GM21529 (cell line): ENCODE data around the gene GCN1.
A peak's percentile ranks its signal among the peaks of the same experiment; 100 is the strongest.

Experiments
- ATAC-seq: cut with Tn5 transposase; IDR thresholded peaks from one replicate; pipeline ENCODE4 v1.9.1; 2021; ENCODE audit not compliant: unreplicated experiment

GCN1 gene

GRCh38 chr12:120118321-120119061 is 76.0 kb downstream of the GCN1 start:
- ATAC-seq, result no peak

- ATAC-seq, result no peak
These were observed 76.6 kb downstream of the GCN1 start for GRCh38 chr12:120117961-120118320.

- ATAC-seq, result peak; percentile 38
These were observed 77.5 kb downstream of the GCN1 start for GRCh38 chr12:120116792-120117651.

DNA sequence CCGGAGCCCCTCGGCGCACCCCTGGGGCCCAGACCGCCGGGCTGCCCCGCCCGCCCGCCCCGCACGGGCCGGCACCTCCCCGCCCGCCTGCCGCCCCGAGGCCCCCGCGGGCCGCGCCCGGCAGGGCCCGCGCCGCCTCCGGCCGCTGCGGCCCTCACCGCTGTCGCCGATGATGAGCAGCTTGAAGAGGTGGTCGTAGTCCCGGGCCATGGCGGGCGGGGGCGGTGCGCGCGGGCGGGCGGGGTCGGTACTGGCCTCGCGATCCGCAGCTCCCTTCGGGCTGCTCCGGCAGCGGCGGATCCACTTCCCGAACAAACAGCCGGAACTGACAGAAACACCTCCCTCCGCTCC is 78.1 kb downstream of the GCN1 start, which contains the start of gene RAB35:
RAB35 (minus strand) TSS at position 313 of the 351 bp plus-strand sequence; CDS start at position 210, 103 bp downstream.
- no peak for ATAC-seq

- peak; percentile 4 for ATAC-seq
These were observed 78.6 kb downstream of the GCN1 start for GRCh38 chr12:120115692-120116440.

DNA sequence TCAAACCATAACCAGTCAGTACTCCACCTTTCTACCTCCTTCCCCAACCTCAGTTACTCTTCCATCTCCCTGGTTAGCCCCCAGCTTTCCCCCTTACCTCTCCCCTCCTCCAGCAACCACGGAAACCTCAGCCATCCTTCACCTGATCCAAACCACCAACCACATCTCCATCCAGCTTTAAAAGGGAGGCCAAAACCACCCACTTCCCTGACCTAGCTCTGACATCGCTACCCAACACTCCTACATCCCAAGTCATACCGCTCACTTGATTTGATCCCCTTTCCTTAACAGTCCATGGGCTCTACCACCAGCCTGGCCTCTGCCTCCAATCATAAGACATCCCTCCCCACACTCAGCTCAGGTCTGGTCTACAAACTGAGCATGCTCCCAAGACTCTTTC is 79.4 kb downstream of the GCN1 start:
- no peak for ATAC-seq

DNA sequence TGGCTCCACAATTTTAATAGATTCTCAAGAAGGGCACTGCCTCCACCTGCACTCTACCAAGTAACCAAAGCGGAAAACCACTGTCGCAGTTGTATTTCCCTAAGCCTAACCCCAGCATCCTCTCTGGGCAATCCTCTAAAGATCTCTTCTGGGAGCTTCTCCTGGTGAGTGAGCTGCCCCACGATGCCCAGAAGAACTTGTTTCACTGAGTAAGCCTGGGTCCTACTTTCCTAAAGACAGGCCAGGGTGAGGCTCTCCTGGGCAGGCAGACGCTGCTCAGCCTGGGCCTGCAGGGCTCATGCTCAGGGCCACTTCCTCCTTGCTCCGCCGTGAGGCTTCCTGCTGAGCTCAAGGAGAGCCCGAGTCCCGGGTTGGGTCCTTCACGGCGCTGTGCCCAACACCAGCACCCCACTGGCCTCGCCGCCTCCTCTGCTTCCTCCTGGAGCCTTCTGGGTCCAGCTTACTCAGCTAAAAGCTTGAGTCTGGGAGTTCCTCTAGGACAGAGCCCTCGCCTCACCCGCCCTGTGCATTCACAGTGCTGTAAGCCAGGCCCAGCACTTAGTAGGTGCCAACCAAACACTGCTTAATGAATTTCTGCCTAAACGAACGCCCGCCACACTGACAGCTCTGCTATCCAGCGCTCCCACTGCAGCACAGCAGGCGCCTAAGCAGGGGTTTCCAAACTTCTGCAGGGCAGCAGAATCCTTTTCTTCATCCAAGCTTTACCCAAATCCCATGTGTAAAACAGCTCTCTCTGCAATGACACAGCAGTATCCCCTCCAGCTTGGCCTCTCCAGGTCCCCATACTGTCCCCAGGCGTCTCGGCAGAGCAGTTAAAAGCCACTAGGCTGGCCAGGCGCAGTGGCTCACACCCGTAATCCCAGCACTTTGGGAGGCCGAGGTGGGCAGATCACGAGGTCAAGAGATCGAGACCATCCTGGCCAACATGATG is 83.7 kb downstream of the GCN1 start:
- peak; percentile 74 for ATAC-seq

DNA sequence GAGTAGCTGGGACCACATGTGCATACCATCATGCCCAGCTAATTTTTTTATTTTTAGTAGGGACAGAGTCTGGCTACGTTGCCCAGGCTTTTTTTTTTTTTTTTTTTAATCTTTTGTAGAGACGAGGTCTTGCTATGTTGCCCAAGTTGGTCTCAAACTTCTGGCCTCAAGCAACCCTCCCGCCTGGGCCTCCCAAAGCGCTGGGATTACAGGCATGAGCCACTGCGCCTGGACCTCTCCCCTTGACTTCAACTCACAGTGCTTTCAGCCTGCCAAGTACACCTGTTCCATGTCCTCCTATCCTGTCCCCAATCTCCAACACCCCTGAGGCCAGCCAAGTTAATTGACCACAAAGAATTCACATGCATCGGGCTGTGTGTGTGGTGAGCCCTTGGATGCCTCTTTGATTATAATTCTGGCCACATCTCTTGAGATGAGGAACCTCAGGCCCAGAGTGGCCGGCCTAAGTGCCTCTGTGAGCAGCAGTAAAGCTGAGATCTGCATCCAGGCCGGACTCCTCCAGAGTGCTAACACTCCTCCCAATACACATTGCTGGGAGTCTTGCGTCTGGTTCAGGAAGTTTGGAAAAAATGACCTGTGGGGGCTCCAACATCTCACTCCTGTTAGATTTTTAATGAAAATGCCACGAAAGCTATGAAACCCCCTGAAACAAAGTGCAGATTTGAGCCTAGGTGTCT is 84.8 kb downstream of the GCN1 start:
- ATAC-seq, result no peak

DNA sequence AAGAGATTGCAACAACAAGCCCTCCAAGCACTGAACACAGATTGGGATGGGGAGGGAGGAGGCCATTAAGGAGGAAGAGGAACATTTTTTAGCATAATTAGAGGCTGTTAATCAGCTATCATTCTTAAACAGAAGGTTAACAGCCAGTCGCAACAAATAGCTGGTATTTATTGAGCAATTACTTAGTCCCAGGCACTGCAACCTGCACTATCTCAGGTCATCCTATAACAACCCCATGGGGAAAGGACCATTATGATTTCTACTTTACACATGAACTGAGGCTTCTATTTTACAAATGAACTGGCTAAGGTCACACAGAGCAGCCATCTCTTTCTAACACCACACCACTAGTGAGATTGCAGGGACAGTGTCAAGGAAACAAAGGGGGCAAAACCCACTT is 88.4 kb downstream of the GCN1 start:
- ATAC-seq, result no peak

DNA sequence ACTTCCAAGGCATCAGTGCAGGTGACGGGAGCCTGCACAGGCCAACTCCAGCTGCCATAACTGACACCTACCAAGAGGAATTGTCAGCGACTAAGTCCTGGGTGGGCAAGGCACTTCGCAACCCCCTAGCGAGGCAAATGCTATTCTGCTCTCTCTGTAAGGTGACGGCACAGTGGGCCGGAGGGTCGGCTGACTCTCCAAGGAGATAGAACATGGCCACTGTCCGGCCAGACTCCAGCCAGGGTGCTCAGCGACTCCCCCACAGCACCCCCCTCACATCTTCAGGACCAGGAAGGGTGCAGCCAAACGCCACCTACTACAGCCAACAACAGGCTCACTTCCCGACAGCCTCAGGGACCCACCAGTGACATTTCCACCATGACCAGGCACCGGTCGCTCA is 91.1 kb downstream of the GCN1 start:
- ATAC-seq, result no peak

DNA sequence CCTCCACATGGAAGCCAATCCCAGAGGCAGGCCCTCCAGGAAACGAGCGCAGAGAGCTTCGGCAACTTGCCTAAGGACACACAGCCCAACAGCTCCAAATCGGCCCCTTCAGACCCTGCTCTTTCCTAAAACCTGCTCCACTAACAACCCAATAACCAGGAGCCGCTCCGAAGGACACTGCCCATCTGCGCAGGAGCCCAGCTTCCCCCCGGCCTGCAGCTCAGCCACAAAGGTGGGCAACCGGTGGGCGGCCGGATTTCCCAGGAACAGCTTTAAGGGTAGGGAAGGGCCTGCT is 91.5 kb downstream of the GCN1 start:
- ATAC-seq, result no peak

DNA sequence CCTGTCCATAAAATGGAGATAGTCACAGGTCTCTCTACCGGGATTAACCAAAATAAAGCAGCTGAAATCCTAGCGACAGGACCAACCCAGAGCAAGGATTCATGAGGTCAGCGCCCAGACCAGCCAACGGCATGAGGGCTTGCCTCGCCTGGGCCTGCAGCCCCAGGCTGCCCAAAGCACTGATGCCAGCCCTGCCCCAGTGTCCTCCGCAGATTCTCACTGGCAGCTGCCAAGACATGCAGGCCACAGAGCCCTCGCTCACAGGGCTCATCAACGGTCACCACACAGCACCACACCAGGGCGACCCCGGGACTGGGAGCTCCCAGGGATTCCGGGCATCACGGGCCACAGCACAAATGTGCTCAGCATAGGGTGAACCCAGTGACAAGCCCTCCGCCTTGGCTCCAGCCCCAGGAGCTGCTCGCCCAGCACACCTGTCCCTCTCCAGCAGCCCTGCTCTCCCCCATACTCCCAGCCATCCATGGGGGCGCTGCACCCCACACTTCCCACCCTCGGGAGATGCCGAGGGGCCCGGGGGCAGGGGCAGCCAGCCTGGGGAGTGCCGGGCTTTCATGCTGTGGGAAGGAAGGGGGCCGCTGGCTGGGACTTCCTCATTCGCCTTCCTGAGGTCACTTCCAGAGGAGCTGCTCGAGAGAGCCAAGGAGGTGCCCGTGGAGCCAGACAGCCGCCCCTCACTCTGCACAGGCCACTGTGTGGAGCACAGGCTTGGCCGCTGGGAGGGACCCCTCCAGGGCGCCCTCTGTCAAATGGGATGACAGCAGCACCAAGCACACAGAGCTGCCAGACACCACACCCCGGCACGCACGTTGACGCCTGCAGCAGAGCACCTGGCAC is 92.1 kb downstream of the GCN1 start:
- ATAC-seq, result no peak

DNA sequence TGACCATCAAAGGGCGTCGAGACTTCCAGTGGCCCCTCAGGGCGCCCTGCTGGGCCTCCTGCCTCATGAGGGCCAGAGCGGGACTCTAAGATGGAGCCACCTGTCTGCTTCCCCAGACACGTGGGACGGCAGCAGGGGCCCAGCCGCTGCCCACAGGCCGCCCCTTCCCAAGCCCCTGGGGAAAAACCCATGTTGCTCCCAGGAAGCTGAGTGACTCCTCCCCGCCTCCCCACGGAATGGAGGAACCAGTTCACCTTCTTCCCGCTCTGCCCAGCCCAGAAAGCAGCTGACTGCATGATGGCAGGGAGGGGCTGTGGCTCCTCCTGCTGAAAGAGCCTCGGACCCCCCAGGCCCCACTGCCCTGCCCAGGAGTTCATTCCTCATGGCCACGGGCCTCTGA is 92.9 kb downstream of the GCN1 start:
- no peak for ATAC-seq

DNA sequence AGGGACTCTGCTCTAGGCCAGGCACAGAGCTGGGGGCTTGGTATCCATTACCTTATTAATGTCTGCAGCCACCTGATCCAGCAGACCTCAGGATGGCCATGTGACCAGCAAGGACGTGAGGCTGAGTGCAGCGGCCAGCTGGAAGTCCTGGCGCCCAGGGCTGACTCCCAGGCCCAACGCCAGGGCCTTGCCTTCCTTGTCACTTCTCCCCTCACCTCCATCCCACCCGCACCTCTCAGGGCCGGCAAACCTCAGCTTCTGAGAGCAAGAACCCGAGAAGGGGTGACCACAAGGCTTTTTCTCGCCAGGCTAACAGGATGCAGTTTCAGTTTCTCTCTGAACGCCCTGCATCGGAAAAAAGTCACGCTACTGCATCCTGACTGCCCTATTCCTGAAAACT is 93.3 kb downstream of the GCN1 start:
- peak; percentile 68 for ATAC-seq

- ATAC-seq, result no peak
These were observed 93.9 kb downstream of the GCN1 start for GRCh38 chr12:120100630-120101029.

- no peak for ATAC-seq
These were observed 94.8 kb downstream of the GCN1 start for GRCh38 chr12:120099738-120100137.

GRCh38 chr12:120098756-120099470 is 95.6 kb downstream of the GCN1 start:
- ATAC-seq, result no peak

DNA sequence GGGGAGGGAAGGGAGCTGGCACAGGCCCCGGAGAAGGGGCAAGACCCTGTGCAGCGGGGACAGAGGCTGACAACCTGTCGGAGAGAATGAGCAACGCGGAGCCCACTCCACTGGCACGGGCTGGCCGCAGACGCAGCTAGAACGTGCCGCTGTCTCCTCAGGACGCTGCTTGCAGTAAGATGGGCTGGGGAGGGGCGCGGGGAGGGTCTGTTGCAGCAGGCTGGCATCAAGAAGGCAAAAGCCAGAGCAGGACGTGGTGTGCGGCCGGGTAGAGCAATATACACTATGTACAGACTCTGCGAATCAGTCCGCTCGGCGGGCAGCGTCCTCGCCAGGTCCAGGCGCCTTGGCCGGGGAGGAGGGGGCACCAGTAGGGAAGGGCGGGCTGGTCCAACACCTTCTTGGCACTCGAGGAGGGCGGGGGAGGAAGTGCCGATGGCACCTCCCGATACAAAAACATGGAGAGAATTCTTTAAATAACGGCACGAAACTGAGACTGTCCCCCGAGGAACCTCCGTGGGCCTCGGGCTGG is 97.8 kb downstream of the GCN1 start:
- no peak for ATAC-seq
